Hepatocyte (in vitro differentiated cells): ENCODE data around the gene MGLL.

ENCODE experiments used
- EZH2 ChIP-seq: fragments of 200-600 bp; sonication (generic); IDR thresholded peaks from 2 replicates; pipeline ENCODE4 v1.6.1; 2016; ENCODE audit warnings: antibody characterized with exemption, mild to moderate bottlenecking, borderline replicate concordance
- EZH2phosphoT487 ChIP-seq: fragments of 200-600 bp; sonication (generic); IDR thresholded peaks from one replicate; pipeline ENCODE4 v1.6.1; 2018; ENCODE audit warnings: antibody characterized with exemption, mild to moderate bottlenecking, low read depth, moderate library complexity; ENCODE audit not compliant: unreplicated experiment, severe bottlenecking
- TF ChIP-seq, protein P1 (sequence below): fragments of 200-600 bp; sonication (generic); IDR thresholded peaks from 2 replicates; pipeline ENCODE4 v1.5.1; 2016; ENCODE audit warnings: antibody characterized with exemption, mild to moderate bottlenecking; ENCODE audit not compliant: poor library complexity

GRCh38 chr3:127644641-127645370 lies 177.5 kb downstream of the MGLL start:
- TF ChIP-seq, protein P1, sequence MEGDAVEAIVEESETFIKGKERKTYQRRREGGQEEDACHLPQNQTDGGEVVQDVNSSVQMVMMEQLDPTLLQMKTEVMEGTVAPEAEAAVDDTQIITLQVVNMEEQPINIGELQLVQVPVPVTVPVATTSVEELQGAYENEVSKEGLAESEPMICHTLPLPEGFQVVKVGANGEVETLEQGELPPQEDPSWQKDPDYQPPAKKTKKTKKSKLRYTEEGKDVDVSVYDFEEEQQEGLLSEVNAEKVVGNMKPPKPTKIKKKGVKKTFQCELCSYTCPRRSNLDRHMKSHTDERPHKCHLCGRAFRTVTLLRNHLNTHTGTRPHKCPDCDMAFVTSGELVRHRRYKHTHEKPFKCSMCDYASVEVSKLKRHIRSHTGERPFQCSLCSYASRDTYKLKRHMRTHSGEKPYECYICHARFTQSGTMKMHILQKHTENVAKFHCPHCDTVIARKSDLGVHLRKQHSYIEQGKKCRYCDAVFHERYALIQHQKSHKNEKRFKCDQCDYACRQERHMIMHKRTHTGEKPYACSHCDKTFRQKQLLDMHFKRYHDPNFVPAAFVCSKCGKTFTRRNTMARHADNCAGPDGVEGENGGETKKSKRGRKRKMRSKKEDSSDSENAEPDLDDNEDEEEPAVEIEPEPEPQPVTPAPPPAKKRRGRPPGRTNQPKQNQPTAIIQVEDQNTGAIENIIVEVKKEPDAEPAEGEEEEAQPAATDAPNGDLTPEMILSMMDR, result no peak
- no peak for TF ChIP-seq EZH2phosphoT487
- TF ChIP-seq EZH2, result no peak
